ENCODE results near the gene CPSF3. TPM values are rescaled to one million over a fixed set of nuclear protein-coding genes. Genes with fewer than 3 reads are reported as not detected.

Gene CPSF3
- total and polyA plus RNA-seq, 2 donors (not counting 1 experiment from before 2014, with no cell fraction given) = 13.0 to 28.4 TPM

DNA sequence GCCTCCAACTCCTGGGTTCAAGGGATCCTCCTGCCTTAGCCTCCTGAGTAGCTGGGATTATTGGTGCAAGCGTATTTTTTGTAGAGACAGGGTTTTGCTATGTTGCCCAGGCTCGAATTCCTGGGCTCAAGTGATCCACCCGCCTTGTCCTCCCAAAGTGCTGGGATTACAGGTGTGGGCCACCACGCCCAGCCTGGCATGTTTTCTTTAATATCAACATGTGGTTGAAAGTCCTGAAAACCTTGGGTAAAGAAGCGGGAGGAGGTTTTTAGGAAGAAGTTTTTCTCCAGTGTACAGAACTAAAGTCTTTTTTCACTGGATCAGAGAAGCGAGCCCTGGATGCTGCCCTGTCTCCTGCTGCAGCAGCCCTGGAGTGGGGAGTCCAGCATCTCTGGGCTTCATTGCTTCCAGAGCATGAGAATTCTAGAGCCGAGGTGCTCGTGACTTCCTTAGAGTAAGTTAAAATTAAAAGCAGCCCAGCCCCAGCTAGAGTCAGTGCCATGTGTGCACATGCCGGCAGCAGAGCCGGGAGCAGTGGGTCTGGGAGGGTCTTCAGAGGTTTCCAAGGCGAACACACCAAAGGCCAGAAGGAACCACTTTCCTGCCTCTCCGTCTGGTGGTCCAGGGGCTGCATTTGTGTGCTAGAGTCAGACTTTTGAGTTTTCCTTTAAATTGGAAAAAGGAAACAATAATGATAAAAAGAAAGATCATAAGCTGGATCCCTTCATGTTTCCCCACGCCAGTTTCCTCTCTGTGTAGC is 31.3 kb upstream of the CPSF3 start:
- no peaks in the 10 kb centered on the region for H3K9me3 ChIP-seq (ENCODE audit: control extremely low read depth in 1 of 3, control insufficient read depth in 2 of 3, insufficient read depth in 1 of 3, low read length in 2 of 3)
- CTCF ChIA-PET = no interaction called here
- H3K27me3 Mint-ChIP-seq = no peaks in the 10 kb centered on the region
- no peak overlapping the region for H2AFZ ChIP-seq (ENCODE audit: insufficient read depth, low read depth, low read length, poor library complexity, severe bottlenecking)
- no peak overlapping the region for H3K27ac Mint-ChIP-seq
- no peaks in the 10 kb centered on the region for H3K36me3 ChIP-seq (replicated peaks in 1 of 2; ENCODE audit: control extremely low read depth in 1 of 2, control insufficient read depth in 1 of 2, extremely low read depth in 1 of 2, insufficient read depth in 2 of 2, low read length in 1 of 2)
- H3K27me3 ChIP-seq (replicated peaks in 1 of 4; ENCODE audit: control extremely low read depth in 1 of 4, control insufficient read depth in 3 of 4, insufficient read depth in 4 of 4, low read length in 3 of 4) = no peaks in the 10 kb centered on the region
- H3K27ac ChIP-seq (ENCODE audit: low read length in 2 of 2) = no peak overlapping the region
- DNase-seq = no peak
- H3K4me1 ChIP-seq (ENCODE audit: control insufficient read depth in 2 of 2, insufficient read depth in 2 of 2, low read length in 2 of 2) = no peaks in the 10 kb centered on the region
- H3K4me3 Mint-ChIP-seq = no peak overlapping the region
- no peaks in the 10 kb centered on the region for H3K79me2 ChIP-seq (ENCODE audit: control insufficient read depth, insufficient read depth, low read length)
- H3K9ac ChIP-seq (ENCODE audit: low read length) = no peak overlapping the region
- H3K4me2 ChIP-seq (replicated peaks; ENCODE audit: low read depth, low read length, poor library complexity, severe bottlenecking) = no peak overlapping the region
- 92% methylated on average over 7 of the region's 13 CpGs for WGBS (ENCODE audit: insufficient coverage)
- H4K20me1 ChIP-seq (ENCODE audit: control insufficient read depth, insufficient read depth, low read length, poor library complexity, severe bottlenecking) = no peaks in the 10 kb centered on the region
- POLR2A ChIA-PET = no interaction called here
- H3K4me1 Mint-ChIP-seq = no peaks in the 10 kb centered on the region
- TF ChIP-seq CTCF (IDR thresholded peaks at IDR 0.05) = no peak
- no peak for TF ChIP-seq EZH2 (IDR thresholded peaks at IDR 0.05; ENCODE audit: borderline replicate concordance, insufficient read depth, low read depth, low read length, poor library complexity, severe bottlenecking)
- no peak for ATAC-seq (ENCODE audit: low read depth)
- intact Hi-C loops (cut with micrococcal nuclease) = no loop called here
- no peaks in the 10 kb centered on the region for H3K9me3 Mint-ChIP-seq (ENCODE audit: insufficient read depth)
- H3K4me3 ChIP-seq (ENCODE audit: control extremely low read depth in 1 of 5, extremely low read depth in 1 of 5, insufficient read depth in 1 of 5, low read depth in 2 of 5, low read length in 4 of 5) = no peak overlapping the region

- TF ChIP-seq CTCF (IDR thresholded peaks at IDR 0.05) (no peak), EZH2 (IDR thresholded peaks at IDR 0.05; ENCODE audit: borderline replicate concordance, insufficient read depth, low read depth, low read length, poor library complexity, severe bottlenecking) (no peak)
- Mint-ChIP-seq H3K27me3 (no peaks in the 10 kb centered on the region), H3K9me3 (ENCODE audit: insufficient read depth) (no peaks in the 10 kb centered on the region), H3K4me3 (no peak overlapping the region), H3K4me1 (no peaks in the 10 kb centered on the region), H3K27ac (no peak overlapping the region)
- Histone ChIP-seq H3K9ac (ENCODE audit: low read length) (no peak overlapping the region), H3K4me2 (replicated peaks; ENCODE audit: low read depth, low read length, poor library complexity, severe bottlenecking) (no peak overlapping the region), H2AFZ (ENCODE audit: insufficient read depth, low read depth, low read length, poor library complexity, severe bottlenecking) (no peak overlapping the region), H3K27me3 (replicated peaks in 1 of 4; ENCODE audit: control extremely low read depth in 1 of 4, control insufficient read depth in 3 of 4, insufficient read depth in 4 of 4, low read length in 3 of 4) (no peaks in the 10 kb centered on the region), H3K4me3 (ENCODE audit: control extremely low read depth in 1 of 5, extremely low read depth in 1 of 5, insufficient read depth in 1 of 5, low read depth in 2 of 5, low read length in 4 of 5) (no peak overlapping the region), H3K79me2 (ENCODE audit: control insufficient read depth, insufficient read depth, low read length) (no peaks in the 10 kb centered on the region), H3K36me3 (replicated peaks in 1 of 2; ENCODE audit: control extremely low read depth in 1 of 2, control insufficient read depth in 1 of 2, extremely low read depth in 1 of 2, insufficient read depth in 2 of 2, low read length in 1 of 2) (no peaks in the 10 kb centered on the region), H4K20me1 (ENCODE audit: control insufficient read depth, insufficient read depth, low read length, poor library complexity, severe bottlenecking) (no peaks in the 10 kb centered on the region), H3K9me3 (ENCODE audit: control extremely low read depth in 1 of 3, control insufficient read depth in 2 of 3, insufficient read depth in 1 of 3, low read length in 2 of 3) (no peaks in the 10 kb centered on the region), H3K27ac (ENCODE audit: low read length in 2 of 2) (no peak overlapping the region), H3K4me1 (ENCODE audit: control insufficient read depth in 2 of 2, insufficient read depth in 2 of 2, low read length in 2 of 2) (no peaks in the 10 kb centered on the region)
- intact Hi-C loops (cut with micrococcal nuclease) = no loop called here
- no peak for DNase-seq
- no peak for ATAC-seq (ENCODE audit: low read depth)
- CTCF ChIA-PET = no interaction called here
- POLR2A ChIA-PET = no interaction called here
- WGBS (ENCODE audit: insufficient coverage) = 79% methylated on average over 21 of the region's 28 CpGs
Measured at GRCh38 chr2:9392898-9393765, 30.3 kb upstream of the CPSF3 start.

All from B cell (primary cell).